Pancreas (tissue), 10 donors: ENCODE data around the gene DNAJC15. TPM values are rescaled to one million over a fixed set of nuclear protein-coding genes. Genes with fewer than 3 reads are reported as not detected.
"Not testable (repeated sequence)": the region's sequence is repeated elsewhere in the genome, so short reads cannot be mapped to it uniquely, and the experiment has no call there.

ENCODE experiments used
- ATAC-seq, 4 donors: fragments of 200-7000 bp; cut with Tn5 transposase; one replicate each; pipeline versions ENCODE4 v1.8.0 to v1.9.1; 2020; ENCODE audit warnings: mild to moderate bottlenecking in 4 of 4, moderate library complexity in 4 of 4
- DNase-seq, 6 donors: peaks; one replicate each; pipeline ENCODE4 v3.0.0-alpha.2; 2020
- FAIRE-seq: peaks from 2 replicates; lab custom pipeline; 2012; peaks lifted over from hg19 to GRCh38; lab: Jason Lieb, UNC
- H3K27ac ChIP-seq, 4 donors: fragments of 200-600 bp; sonication (generic); 1 replicate in 3 of 4; 2 replicates in 1 of 4; pipeline versions ENCODE4 v1.5.0 to v1.8.0; 2020
- H3K27me3 ChIP-seq, 4 donors: fragments of 200-600 bp; one replicate each; pipeline ENCODE4 v1.8.0; 2021
- H3K36me3 ChIP-seq, 3 donors: fragments of 200-600 bp; sonication (generic) in 1 of 3; one replicate each; pipeline versions ENCODE4 v1.5.0 to v1.8.0; 2020 to 2021
- H3K4me1 ChIP-seq, 3 donors: fragments of 200-600 bp; one replicate each; pipeline ENCODE4 v1.8.0; 2021
- H3K4me3 ChIP-seq, 4 donors: fragments of 200-600 bp; sonication (generic) in 2 of 4; one replicate each; pipeline versions ENCODE4 v1.5.0 to v1.8.0; 2020 to 2021
- H3K9me3 ChIP-seq, 4 donors: fragments of 200-600 bp; one replicate each; pipeline ENCODE4 v1.8.0; 2021
- WGBS, 2 donors: extraction: QIAGEN DNeasy Blood & Tissue Kit; methylation state at CpG; one replicate each; pipeline ENCODE4 v1.1.7; 2013; 5-methylcytosine and 5-hydroxymethylcytosine counted together
- intact Hi-C, 3 donors: fragments of 100-400 bp; cut with DNase I; formaldehyde crosslinking; loops; one replicate each; pipeline versions ENCODE4 v1.11.1 to v1.14.2; 2022
- polyA plus RNA-seq, 2 donors: library from polyadenylated mRNA; stranded (reverse); fragments of 200-250 nt; gene quantifications; one replicate each; pipeline ENCODE4 v1.2.3, GENCODE V29; 2013
- total RNA-seq, 6 donors: library from RNA; stranded (reverse); fragmentation: NEBNext Ultra II Directional in 4 of 6; extraction: Animal tissue kit (Norgen Biotek cat#: 25700) in 4 of 6; gene quantifications; one replicate each; pipeline versions ENCODE4 v1.2.1 to v1.2.4, GENCODE V29; 2021 to 2023
- TF ChIP-seq, protein P1 (sequence below), 4 donors: fragments of 200-600 bp; sonication (generic) in 3 of 4; IDR thresholded peaks; one replicate each; pipeline versions ENCODE4 v1.5.0 to v1.8.0; 2021; ENCODE audit warnings: antibody characterized with exemption in 4 of 4
- donor health status: healthy with polysubstance abuse.
- donor health status: DM: no; HTN: no; CAD: no; lungs with moderate emphysema.
- donor health status: DM: no; HTN: no; CAD: no.
- donor health status: control.
- donor health status: control.
- donor health status: Bipolar disorder and iron deficiency.
- donor health status: DM: yes; HTN: yes; CAD: no.
- donor health status: DM: no; HTN: no; CAD: no.
- donor health status: DM: no; HTN: no; CAD: no.
- donor health status: DM: yes; HTN: yes; CAD: no.

The DNAJC15 gene
- total and polyA plus RNA-seq, 8 donors, result 5.2 to 10.2 (median 6.8) TPM

DNA sequence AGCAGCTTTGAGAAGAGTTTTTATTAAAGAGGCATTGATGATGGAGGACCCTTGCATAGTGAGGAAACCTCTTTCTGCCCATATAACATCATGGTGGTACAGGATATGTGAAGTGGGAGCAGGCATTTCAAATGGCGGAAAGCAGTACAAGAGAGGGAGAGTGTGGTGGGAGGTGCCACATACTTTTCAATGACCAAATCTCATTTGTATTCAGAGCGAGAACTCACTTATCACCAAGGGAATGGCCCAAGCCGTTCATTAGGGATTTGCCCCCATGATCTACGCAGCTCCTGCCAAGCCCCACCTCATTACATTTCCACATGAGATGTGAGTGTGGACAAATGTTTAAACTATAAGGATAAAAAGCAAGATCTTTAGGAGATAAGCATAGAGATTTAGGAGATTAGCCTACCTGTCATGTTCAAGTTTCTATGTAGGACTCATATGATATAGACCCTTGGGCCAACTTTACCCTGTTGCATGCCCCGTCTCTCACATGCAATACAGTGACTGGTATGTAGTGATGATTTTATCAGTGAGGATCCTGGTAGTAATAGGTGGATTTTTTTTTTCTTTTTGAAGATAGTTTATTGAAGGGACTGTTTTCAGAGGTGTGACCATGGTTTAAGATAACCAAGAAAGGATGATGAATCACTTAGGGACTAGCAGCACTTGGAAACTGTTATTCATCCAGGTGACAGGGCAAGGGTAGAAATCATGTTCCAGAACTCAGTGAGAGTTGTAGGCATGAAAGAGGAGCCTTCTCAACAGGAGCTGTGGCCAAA lies 38.3 kb downstream of the DNAJC15 start:
- FAIRE-seq, result no peak
- WGBS, 2 donors, result 94 to 96% methylated on average over 5 of the region's 5 CpGs
- ATAC-seq, result no peak
- no peaks in the 10 kb centered on the region for H3K36me3 ChIP-seq
- no peak for DNase-seq
- no peaks in the 10 kb centered on the region for H3K4me1 ChIP-seq
- H3K4me3 ChIP-seq, result no peak overlapping the region
- intact Hi-C loops, result no loop called here
- TF ChIP-seq, protein P1, sequence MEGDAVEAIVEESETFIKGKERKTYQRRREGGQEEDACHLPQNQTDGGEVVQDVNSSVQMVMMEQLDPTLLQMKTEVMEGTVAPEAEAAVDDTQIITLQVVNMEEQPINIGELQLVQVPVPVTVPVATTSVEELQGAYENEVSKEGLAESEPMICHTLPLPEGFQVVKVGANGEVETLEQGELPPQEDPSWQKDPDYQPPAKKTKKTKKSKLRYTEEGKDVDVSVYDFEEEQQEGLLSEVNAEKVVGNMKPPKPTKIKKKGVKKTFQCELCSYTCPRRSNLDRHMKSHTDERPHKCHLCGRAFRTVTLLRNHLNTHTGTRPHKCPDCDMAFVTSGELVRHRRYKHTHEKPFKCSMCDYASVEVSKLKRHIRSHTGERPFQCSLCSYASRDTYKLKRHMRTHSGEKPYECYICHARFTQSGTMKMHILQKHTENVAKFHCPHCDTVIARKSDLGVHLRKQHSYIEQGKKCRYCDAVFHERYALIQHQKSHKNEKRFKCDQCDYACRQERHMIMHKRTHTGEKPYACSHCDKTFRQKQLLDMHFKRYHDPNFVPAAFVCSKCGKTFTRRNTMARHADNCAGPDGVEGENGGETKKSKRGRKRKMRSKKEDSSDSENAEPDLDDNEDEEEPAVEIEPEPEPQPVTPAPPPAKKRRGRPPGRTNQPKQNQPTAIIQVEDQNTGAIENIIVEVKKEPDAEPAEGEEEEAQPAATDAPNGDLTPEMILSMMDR (IDR thresholded peaks at IDR 0.05), result no peak
- no peak overlapping the region for H3K27ac ChIP-seq
- H3K27me3 ChIP-seq, result no peaks in the 10 kb centered on the region
- H3K9me3 ChIP-seq, result no peaks in the 10 kb centered on the region

DNA sequence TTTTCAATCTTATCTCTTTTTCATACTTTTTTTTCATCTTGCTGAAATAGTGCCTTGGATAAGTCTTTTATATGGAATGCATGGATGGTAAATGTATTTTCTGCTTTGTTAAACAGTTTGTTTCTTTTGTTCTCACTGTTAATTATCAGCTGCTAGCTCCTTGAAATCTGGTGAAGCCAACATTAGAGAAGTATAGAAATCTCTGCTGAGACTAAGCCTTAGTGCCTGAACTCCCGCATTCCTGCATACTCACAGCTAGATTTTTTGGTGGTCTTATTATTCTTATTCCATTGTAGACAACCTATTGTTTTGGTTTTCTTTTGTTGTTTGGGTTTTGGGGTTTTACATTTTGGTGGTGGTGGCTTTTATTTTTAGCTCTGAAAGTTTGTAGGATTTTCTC lies 48.4 kb downstream of the DNAJC15 start:
- H3K27ac ChIP-seq, result no peak overlapping the region
- TF ChIP-seq, protein P1 (IDR thresholded peaks at IDR 0.05), result no peak
- no peaks in the 10 kb centered on the region for H3K36me3 ChIP-seq
- H3K4me1 ChIP-seq, result peaks cover 2 to 6% (median 6%) of the 10 kb centered on the region in 3 donors
- WGBS, 2 donors, result 94 to 100% methylated on average over 1 of the region's 1 CpG
- no peak for DNase-seq
- H3K4me3 ChIP-seq, result no peak overlapping the region
- intact Hi-C loops, result no loop called here
- no peaks in the 10 kb centered on the region for H3K27me3 ChIP-seq
- ATAC-seq, result no peak
- H3K9me3 ChIP-seq, result no peaks in the 10 kb centered on the region
- no peak for FAIRE-seq

DNA sequence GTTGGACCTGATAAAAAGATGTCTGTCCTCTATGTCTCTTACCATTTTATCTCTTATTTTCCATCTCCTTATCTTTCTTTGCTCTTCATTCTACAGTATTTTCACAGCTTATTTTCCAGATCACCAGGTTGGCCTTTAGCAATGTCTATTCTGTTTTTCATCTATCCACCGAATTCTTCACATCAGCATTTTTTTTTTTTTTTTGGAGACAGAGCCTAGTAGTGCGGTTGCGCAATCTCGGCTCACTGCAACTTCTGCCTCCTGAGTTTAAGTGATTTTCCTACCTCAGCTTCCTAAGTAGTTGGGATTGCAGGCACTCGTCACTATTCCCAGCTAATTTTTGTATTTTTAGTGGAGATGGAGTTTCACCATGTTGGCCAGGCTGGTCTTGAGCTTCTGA lies 49.0 kb downstream of the DNAJC15 start:
- WGBS, 2 donors, result 90 to 94% methylated on average over 5 of the region's 5 CpGs
- no peaks in the 10 kb centered on the region for H3K36me3 ChIP-seq
- H3K4me1 ChIP-seq, result peaks cover 6 to 8% (median 6%) of the 10 kb centered on the region in 3 donors
- H3K4me3 ChIP-seq, result no peak overlapping the region
- TF ChIP-seq, protein P1 (IDR thresholded peaks at IDR 0.05), result no peak
- H3K27ac ChIP-seq, result no peak overlapping the region
- ATAC-seq (no peak), FAIRE-seq (no peak), DNase-seq (no peak)
- no peaks in the 10 kb centered on the region for H3K27me3 ChIP-seq
- intact Hi-C loops, result no loop called here
- H3K9me3 ChIP-seq, result no peaks in the 10 kb centered on the region

DNA sequence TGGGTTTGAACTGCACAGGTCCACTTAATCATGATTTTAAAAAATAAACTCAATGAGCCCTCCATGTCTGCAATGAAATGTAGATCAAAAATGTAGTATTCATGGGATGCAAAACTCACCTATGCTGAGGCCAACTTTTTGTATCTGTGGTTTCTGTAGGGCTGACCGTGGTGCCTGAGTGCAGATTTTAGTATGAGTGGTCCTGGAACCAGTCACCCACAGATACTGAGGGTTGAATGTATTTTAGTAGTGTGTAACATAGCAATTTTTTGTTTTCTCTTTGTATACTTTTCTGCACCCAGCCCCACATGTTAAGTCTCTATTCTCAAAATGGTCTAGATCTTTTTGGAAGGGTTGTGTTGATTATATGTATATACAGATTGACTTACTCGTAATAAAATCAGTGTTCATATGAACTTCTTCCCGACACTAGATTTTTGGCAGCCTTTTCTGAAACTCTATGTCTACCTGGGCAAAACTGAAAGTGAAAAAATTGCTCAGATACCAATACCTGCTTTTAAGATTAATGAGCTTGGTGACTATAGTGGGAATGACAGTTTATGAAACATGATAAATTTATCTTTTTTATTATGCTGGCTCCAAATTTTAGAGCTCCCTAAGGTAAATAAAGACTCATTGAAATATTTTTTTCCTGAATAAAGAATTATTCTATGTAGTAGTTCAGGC lies 51.6 kb downstream of the DNAJC15 start:
- DNase-seq (no peak), FAIRE-seq (no peak), ATAC-seq (peak in 3 of 4 donors; percentile 71 to 86 (median 72))
- intact Hi-C loops, result no loop called here
- H3K4me1 ChIP-seq, result peaks cover 6 to 11% (median 6%) of the 10 kb centered on the region in 3 donors
- TF ChIP-seq, protein P1 (IDR thresholded peaks at IDR 0.05), result no peak
- no peak overlapping the region for H3K4me3 ChIP-seq
- H3K9me3 ChIP-seq, result no peaks in the 10 kb centered on the region
- H3K27ac ChIP-seq, result peak overlapping the region in 2 of 4 donors; percentile 48 to 53
- WGBS, 2 donors, result 38 to 41% methylated on average over 3 of the region's 3 CpGs
- no peaks in the 10 kb centered on the region for H3K27me3 ChIP-seq
- H3K36me3 ChIP-seq, result no peaks in the 10 kb centered on the region

DNA sequence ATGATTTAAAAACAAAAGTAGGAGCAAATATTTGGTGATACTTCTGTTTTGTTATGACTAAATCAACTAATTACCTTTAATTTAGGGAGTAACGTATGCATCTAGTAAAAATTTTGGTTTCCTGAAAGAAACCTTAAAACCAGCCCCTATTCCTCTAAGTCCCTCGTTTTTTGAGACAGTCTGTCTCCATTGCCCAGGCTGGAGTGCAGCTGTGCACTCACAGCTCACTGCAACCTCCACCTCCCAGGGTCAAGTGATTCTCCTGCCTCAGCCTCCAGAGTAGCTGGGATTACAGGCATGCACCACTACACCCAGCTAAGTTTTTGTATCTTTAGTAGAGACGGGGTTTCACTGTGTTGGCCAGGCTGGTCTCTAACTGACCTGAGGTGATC lies 52.1 kb downstream of the DNAJC15 start:
- peak overlapping the region in 2 of 4 donors; percentile 48 to 53 for H3K27ac ChIP-seq
- WGBS, 2 donors, result 71 to 84% methylated on average over 3 of the region's 3 CpGs
- ATAC-seq, result peak in 1 of 4 donors; percentile 37
- H3K4me3 ChIP-seq, intact Hi-C loops, FAIRE-seq, H3K9me3 ChIP-seq, DNase-seq, H3K27me3 ChIP-seq, H3K36me3 ChIP-seq: not testable (repeated sequence)
- H3K4me1 ChIP-seq, result peaks cover 6 to 11% (median 6%) of the 10 kb centered on the region in 3 donors
